SK-N-SH treated with all-trans-retinoic acid at 6 μM for 48 hours (cell line): ENCODE data around the gene ADAMTSL1.

Experiments
- ARNTL ChIP-seq: fragments of 450-650 bp; formaldehyde crosslinking; IDR thresholded peaks from 2 replicates; pipeline ENCODE4 v1.5.0; 2020; ENCODE audit warnings: low read depth, mild to moderate bottlenecking, moderate library complexity, borderline replicate concordance
- CSDC2 ChIP-seq: fragments of 250-450 bp; sonication (Bioruptor Pico); IDR thresholded peaks from 2 replicates; pipeline ENCODE4 v1.5.0; 2020; ENCODE audit warnings: mild to moderate bottlenecking, moderate library complexity
- ESRRG ChIP-seq: fragments of 250-450 bp; sonication (Bioruptor Pico); IDR thresholded peaks from 2 replicates; pipeline ENCODE4 v1.6.1; 2021; ENCODE audit warnings: mild to moderate bottlenecking
- GLIS3 ChIP-seq: fragments of 250-450 bp; sonication (Bioruptor Pico); IDR thresholded peaks from 2 replicates; pipeline ENCODE4 v1.5.0; 2020; ENCODE audit warnings: mild to moderate bottlenecking, moderate library complexity
- PATZ1 ChIP-seq: fragments of 250-450 bp; sonication (Bioruptor Pico); IDR thresholded peaks from 2 replicates; pipeline ENCODE4 v1.8.0; 2020; ENCODE audit warnings: mild to moderate bottlenecking, moderate library complexity, borderline replicate concordance
- TCF4 ChIP-seq: fragments of 250-450 bp; sonication (Bioruptor Pico); IDR thresholded peaks from 2 replicates; pipeline ENCODE4 v1.8.0; 2021; ENCODE audit warnings: mild to moderate bottlenecking, moderate library complexity, borderline replicate concordance
- TF ChIP-seq, protein P1 (sequence below): fragments of 250-450 bp; sonication (Bioruptor Pico); IDR thresholded peaks from 2 replicates; pipeline ENCODE4 v1.5.1; 2020; ENCODE audit warnings: low read depth, mild to moderate bottlenecking, moderate library complexity

- no peak for TF ChIP-seq GLIS3 (CRISPR knock-in tag)
- TF ChIP-seq PATZ1 (CRISPR knock-in tag) = no peak
- TF ChIP-seq, protein P1, sequence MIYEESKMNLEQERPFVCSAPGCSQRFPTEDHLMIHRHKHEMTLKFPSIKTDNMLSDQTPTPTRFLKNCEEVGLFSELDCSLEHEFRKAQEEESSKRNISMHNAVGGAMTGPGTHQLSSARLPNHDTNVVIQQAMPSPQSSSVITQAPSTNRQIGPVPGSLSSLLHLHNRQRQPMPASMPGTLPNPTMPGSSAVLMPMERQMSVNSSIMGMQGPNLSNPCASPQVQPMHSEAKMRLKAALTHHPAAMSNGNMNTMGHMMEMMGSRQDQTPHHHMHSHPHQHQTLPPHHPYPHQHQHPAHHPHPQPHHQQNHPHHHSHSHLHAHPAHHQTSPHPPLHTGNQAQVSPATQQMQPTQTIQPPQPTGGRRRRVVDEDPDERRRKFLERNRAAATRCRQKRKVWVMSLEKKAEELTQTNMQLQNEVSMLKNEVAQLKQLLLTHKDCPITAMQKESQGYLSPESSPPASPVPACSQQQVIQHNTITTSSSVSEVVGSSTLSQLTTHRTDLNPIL (CRISPR knock-in tag) = no peak
- TF ChIP-seq ESRRG (CRISPR knock-in tag) = no peak
- TF ChIP-seq ARNTL (CRISPR knock-in tag) = no peak
- no peak for TF ChIP-seq CSDC2
- TF ChIP-seq TCF4 (CRISPR knock-in tag) = no peak
These were observed 35.0 kb upstream of the ADAMTSL1 start for GRCh38 chr9:18438951-18439350.
